K562 (cell line): ENCODE data around the gene EME2. TPM values are rescaled to one million over a fixed set of nuclear protein-coding genes. Genes with fewer than 3 reads are reported as not detected.

Experiments
- ATF7 ChIP-seq: fragments of 450-650 bp; IDR thresholded peaks from 2 replicates; pipeline ENCODE4 v1.7.1; 2014; ENCODE audit warnings: mild to moderate bottlenecking, moderate library complexity
- BRCA1 ChIP-seq, 2 experiments: fragments of 450-650 bp in 1 of 2; sonication (generic) in 1 of 2; formaldehyde crosslinking in 1 of 2; IDR thresholded peaks; 2 replicates each; pipeline versions ENCODE4 v1.5.0 to v1.6.1; 2017 to 2020; ENCODE audit warnings: mild to moderate bottlenecking in 1 of 2, missing genetic modification reagents in 1 of 2
- LCOR ChIP-seq: sonication (generic); formaldehyde crosslinking; IDR thresholded peaks from 2 replicates; pipeline ENCODE4 v1.8.0; 2022; ENCODE audit warnings: mild to moderate bottlenecking, missing genetic modification reagents
- MBD2 ChIP-seq: sonication (generic); IDR thresholded peaks from 2 replicates; pipeline ENCODE4 v1.6.1; 2016; ENCODE audit warnings: low read depth, borderline replicate concordance
- MEF2D ChIP-seq: conservative IDR thresholded peaks from 2 replicates; pipeline ENCODE4 v1.6.1; 2016; ENCODE audit warnings: low read depth, missing genetic modification characterization, missing compliant biosample characterization
- NCOA4 ChIP-seq: fragments of 450-650 bp; IDR thresholded peaks from 2 replicates; pipeline ENCODE4 v1.6.1; 2018; ENCODE audit warnings: mild to moderate bottlenecking; ENCODE audit not compliant: partially characterized antibody
- NFIC ChIP-seq: fragments of 450-650 bp; IDR thresholded peaks from 2 replicates; pipeline ENCODE4 v1.6.1; 2017; ENCODE audit warnings: mild to moderate bottlenecking, inconsistent platforms
- RB1 ChIP-seq: fragments of 450-650 bp; IDR thresholded peaks from 2 replicates; pipeline ENCODE4 v1.6.1; 2017; ENCODE audit warnings: low read depth, mild to moderate bottlenecking
- RFX1 ChIP-seq: fragments of 450-650 bp; IDR thresholded peaks from 2 replicates; pipeline ENCODE4 v1.6.1; 2016; ENCODE audit warnings: mild to moderate bottlenecking, moderate library complexity
- SIN3A ChIP-seq, 2 experiments: fragments of 150-350 bp in 1 of 2; IDR thresholded peaks; 2 replicates each; pipeline ENCODE4 v1.6.1; 2011 to 2016; ENCODE audit warnings: borderline replicate concordance in 2 of 2, low read depth in 2 of 2, low read length in 2 of 2, mild to moderate bottlenecking in 2 of 2, moderate library complexity in 2 of 2; ENCODE audit not compliant: control insufficient read depth in 1 of 2
- SPI1 ChIP-seq: IDR thresholded peaks from 2 replicates; pipeline ENCODE4 v1.6.1; 2011; ENCODE audit warnings: low read depth, low read length, control low read depth, borderline replicate concordance
- TEAD1 ChIP-seq, 2 experiments: fragments of 450-650 bp in 1 of 2; sonication (generic) in 1 of 2; formaldehyde crosslinking; IDR thresholded peaks; 2 replicates each; pipeline versions ENCODE4 v1.4.0 to v1.8.0; 2020 to 2022; ENCODE audit warnings: mild to moderate bottlenecking in 2 of 2, missing genetic modification reagents in 1 of 2
- ZEB2 ChIP-seq: fragments of 450-650 bp; IDR thresholded peaks from 2 replicates; pipeline ENCODE4 v1.6.1; 2016
- ZNF197 ChIP-seq: fragments of 200-800 bp; sonication (Bioruptor generic); IDR thresholded peaks from 2 replicates; pipeline ENCODE4 v1.6.1; 2016; ENCODE audit warnings: low read depth, missing genetic modification characterization, missing compliant biosample characterization
- ZNF77 ChIP-seq: fragments of 250-450 bp; sonication (Bioruptor Pico); IDR thresholded peaks from 2 replicates; pipeline ENCODE4 v1.5.0; 2020
- ZNF79 ChIP-seq: fragments of 250-450 bp; sonication (Bioruptor Pico); IDR thresholded peaks from 2 replicates; pipeline ENCODE4 v1.4.0; 2020; ENCODE audit warnings: low read depth, mild to moderate bottlenecking, moderate library complexity
- polyA plus RNA-seq, 8 experiments: library from polyadenylated mRNA; depleted of rRNA in 4 of 8; stranded (reverse) in 5 of 8; unstranded in 3 of 8; fragments of >200 nt; fragmentation: Nextera tagmentation in 2 of 8; fragmentation: Illumina TruSeq in 1 of 8; extraction: Ambion mirVana in 2 of 8; extraction: Trizol in 1 of 8; gene quantifications; 2 replicates each; pipeline versions ENCODE4 v1.2.1 to v1.2.3, GENCODE V29; 2011 to 2014; ENCODE audit warnings: inconsistent platforms in 1 of 8, missing spikeins in 1 of 8
- total RNA-seq, 7 experiments: library from RNA; depleted of rRNA in 6 of 7; stranded (reverse); fragments of >200 nt in 6 of 7; fragmentation: Illumina TruSeq in 2 of 7; extraction: Trizol in 2 of 7; gene quantifications; 2 replicates each; pipeline versions ENCODE4 v1.2.1 to v1.2.3, GENCODE V29; 2011 to 2021; ENCODE audit warnings: low replicate concordance in 1 of 7
- TF ChIP-seq, protein P1 (sequence below): IDR thresholded peaks from 2 replicates; pipeline ENCODE4 v1.6.1; 2016; ENCODE audit warnings: missing genetic modification characterization, missing compliant biosample characterization
- TF ChIP-seq, protein P2 (sequence below): fragments of 250-450 bp; sonication (Bioruptor Pico); IDR thresholded peaks from 2 replicates; pipeline ENCODE4 v1.9.0; 2021; ENCODE audit warnings: mild to moderate bottlenecking, inconsistent platforms
- TF ChIP-seq, protein P3 (sequence below), 2 experiments: fragments of 250-450 bp in 1 of 2; fragments of 450-650 bp in 1 of 2; sonication (Bioruptor Pico) in 1 of 2; IDR thresholded peaks; 2 replicates each; pipeline versions ENCODE4 v1.6.1 to v1.8.0; 2016 to 2021; ENCODE audit warnings: mild to moderate bottlenecking in 2 of 2, moderate library complexity in 2 of 2, missing compliant biosample characterization in 1 of 2, missing genetic modification characterization in 1 of 2
- TF ChIP-seq, protein P4 (sequence below): fragments of 450-650 bp; IDR thresholded peaks from 2 replicates; pipeline ENCODE4 v1.6.1; 2016

EME2 gene
- total and polyA plus RNA-seq, 9 of the 15 experiments (the other 6 are each of a cell fraction or from before 2014, with no cell fraction given), result 0.35 to 19.9 (median 3.5) TPM

DNA sequence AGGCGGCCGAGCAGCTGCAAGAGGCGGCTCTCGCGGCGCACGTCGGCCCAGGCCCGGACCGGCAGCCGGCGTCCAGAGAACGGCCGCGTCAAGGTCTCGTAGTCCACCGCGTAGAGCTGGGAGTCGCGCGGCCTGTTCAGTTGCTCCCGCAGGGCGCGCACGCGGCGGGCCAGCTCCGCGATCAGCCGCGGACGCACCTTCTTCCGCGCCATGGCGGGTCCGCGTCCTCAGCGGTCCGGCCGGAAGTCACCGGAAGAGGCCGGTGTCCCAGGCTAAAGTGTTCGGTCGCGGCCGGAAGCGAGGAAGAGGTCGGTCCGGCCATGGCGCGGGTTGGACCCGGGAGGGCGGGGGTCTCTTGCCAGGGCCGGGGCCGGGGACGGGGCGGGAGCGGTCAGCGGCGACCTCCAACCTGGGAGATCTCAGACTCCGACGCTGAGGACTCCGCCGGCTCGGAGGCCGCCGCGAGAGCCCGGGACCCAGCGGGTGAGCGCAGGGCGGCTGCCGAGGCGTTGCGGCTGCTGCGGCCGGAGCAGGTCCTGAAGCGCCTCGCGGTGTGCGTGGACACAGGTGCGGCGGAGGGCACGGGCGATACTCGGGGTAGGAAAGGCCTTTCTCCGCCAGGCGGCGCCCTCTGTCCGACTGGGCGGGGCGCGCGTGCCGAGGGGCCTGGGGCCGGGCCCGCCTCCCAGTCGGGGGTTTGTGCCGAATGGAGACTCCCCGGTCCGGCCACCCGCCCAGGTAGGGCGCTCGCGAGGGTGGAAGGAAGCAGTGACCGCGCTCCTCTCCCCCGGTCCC is 495 bp downstream of the EME2 start, which contains the start of gene MRPS34 (continued):
- TF ChIP-seq, protein P1, sequence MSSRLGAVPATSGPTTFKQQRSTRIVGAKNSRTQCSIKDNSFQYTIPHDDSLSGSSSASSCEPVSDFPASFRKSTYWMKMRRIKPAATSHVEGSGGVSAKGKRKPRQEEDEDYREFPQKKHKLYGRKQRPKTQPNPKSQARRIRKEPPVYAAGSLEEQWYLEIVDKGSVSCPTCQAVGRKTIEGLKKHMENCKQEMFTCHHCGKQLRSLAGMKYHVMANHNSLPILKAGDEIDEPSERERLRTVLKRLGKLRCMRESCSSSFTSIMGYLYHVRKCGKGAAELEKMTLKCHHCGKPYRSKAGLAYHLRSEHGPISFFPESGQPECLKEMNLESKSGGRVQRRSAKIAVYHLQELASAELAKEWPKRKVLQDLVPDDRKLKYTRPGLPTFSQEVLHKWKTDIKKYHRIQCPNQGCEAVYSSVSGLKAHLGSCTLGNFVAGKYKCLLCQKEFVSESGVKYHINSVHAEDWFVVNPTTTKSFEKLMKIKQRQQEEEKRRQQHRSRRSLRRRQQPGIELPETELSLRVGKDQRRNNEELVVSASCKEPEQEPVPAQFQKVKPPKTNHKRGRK, result no peak
- no peak for TF ChIP-seq BRCA1 (IDR thresholded peaks at IDR 0.05)
- no peak for TF ChIP-seq BRCA1 (CRISPR knock-in tag; IDR thresholded peaks at IDR 0.05)
- 0 out of 2 replicates have a peak, but pooled peaks have one; percentile 16 for TF ChIP-seq MBD2
- no peak for TF ChIP-seq LCOR (CRISPR knock-in tag)
- peak; percentile 81 to 85; a peak in 3 of 4 replicates for TF ChIP-seq SIN3A (IDR thresholded peaks at IDR 0.05; ENCODE audit: borderline replicate concordance in 2 of 2, control insufficient read depth in 1 of 2, low read depth in 2 of 2, low read length in 2 of 2)
- TF ChIP-seq NCOA4, result no peak
- no peak for TF ChIP-seq RFX1
- TF ChIP-seq NFIC, result peak; percentile 56
- TF ChIP-seq, protein P2, sequence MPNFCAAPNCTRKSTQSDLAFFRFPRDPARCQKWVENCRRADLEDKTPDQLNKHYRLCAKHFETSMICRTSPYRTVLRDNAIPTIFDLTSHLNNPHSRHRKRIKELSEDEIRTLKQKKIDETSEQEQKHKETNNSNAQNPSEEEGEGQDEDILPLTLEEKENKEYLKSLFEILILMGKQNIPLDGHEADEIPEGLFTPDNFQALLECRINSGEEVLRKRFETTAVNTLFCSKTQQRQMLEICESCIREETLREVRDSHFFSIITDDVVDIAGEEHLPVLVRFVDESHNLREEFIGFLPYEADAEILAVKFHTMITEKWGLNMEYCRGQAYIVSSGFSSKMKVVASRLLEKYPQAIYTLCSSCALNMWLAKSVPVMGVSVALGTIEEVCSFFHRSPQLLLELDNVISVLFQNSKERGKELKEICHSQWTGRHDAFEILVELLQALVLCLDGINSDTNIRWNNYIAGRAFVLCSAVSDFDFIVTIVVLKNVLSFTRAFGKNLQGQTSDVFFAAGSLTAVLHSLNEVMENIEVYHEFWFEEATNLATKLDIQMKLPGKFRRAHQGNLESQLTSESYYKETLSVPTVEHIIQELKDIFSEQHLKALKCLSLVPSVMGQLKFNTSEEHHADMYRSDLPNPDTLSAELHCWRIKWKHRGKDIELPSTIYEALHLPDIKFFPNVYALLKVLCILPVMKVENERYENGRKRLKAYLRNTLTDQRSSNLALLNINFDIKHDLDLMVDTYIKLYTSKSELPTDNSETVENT (CRISPR knock-in tag), result no peak
- no peak for TF ChIP-seq ZNF197 (CRISPR knock-in tag)
- peak in 1 of 2 experiments; percentile 14; a peak in 1 of 4 replicates for TF ChIP-seq TEAD1 (CRISPR knock-in tag; IDR thresholded peaks at IDR 0.05)
- TF ChIP-seq, protein P3, sequence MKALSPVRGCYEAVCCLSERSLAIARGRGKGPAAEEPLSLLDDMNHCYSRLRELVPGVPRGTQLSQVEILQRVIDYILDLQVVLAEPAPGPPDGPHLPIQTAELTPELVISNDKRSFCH (CRISPR knock-in tag; IDR thresholded peaks at IDR 0.05), result no peak
- TF ChIP-seq, protein P3 (tag; IDR thresholded peaks at IDR 0.05), result no peak
- TF ChIP-seq MEF2D (tag), result no peak
- peak; percentile 91 for TF ChIP-seq ZEB2
- TF ChIP-seq RB1, result peak; percentile 87
- TF ChIP-seq, protein P4, sequence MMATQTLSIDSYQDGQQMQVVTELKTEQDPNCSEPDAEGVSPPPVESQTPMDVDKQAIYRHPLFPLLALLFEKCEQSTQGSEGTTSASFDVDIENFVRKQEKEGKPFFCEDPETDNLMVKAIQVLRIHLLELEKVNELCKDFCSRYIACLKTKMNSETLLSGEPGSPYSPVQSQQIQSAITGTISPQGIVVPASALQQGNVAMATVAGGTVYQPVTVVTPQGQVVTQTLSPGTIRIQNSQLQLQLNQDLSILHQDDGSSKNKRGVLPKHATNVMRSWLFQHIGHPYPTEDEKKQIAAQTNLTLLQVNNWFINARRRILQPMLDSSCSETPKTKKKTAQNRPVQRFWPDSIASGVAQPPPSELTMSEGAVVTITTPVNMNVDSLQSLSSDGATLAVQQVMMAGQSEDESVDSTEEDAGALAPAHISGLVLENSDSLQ, result peak; percentile 72
- peak; percentile 40 for TF ChIP-seq ATF7
- no peak for TF ChIP-seq ZNF79 (CRISPR knock-in tag)
- no peak for TF ChIP-seq ZNF77
- TF ChIP-seq SPI1, result no peak
